GM19193 (cell line): ENCODE results near the gene RHBDL3.

Experiments
- POLR2A ChIP-seq: IDR thresholded peaks from 4 replicates; pipeline ENCODE4 v1.6.1; 2011; ENCODE audit not compliant: insufficient read depth, insufficient read length; ENCODE audit errors: extremely low read depth

Gene RHBDL3

DNA sequence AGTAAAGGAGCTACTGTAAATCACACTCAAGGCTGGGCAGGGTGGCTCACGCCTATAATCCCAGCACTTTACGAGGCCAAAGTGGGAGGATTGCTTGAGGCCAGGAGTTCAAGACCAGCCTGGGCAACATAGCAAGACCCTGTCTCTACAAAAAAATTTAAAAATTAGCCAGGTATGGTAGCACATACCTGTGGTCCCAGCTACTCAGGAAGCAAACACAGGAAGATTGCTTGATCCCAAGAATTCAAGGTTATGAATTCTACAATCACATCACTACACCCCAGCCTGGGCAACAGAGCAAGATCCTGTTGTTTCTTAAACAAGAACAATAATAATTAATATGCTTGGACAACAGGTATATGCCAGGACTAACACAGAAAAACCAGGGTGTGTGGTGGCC is 13.2 kb downstream of the RHBDL3 start:
- no peak for TF ChIP-seq POLR2A

DNA sequence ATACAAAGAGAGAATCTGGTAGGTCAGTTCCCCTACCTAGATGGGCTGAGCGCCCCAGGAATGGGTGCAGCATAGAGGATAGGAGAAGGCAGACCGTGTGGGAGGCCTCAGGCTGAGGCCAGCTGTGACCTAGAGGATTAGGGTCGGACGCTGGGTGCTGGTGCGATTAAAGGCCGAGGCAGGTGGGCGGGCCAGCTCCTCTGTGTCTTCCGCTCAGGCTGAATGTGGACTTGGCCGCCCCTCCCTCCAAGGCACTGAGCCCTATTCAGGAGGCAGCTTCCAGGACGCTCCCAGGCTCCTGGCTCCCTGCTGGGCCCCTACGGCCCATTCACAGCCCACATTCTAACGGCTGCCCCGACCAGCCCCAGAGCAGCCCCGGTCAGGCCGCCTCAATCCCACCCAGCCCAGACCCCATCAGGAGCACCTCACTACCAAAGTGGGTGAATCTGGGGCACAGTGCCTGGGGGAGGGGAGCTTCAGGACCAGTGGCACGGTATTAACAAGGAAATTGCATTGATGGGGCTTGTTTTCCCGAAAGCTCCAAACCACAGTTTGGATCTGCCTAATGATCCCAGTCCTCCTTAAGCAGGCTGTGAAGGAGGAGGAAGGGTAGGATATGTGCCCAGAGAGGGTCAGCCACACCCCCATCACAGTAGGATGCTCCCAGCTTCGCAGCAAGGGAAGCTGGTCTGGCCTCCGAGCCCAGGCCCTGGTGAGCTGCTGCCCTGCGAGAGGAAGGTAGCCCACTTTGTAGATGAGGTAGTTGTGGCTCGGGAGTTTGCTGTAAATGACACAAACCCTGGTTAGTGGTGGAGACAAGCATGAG is 14.5 kb downstream of the RHBDL3 start:
- TF ChIP-seq POLR2A, result no peak

GRCh38 chr17:32281011-32281451 is 15.4 kb downstream of the RHBDL3 start:
- TF ChIP-seq POLR2A, result no peak

GRCh38 chr17:32283745-32284201 is 18.1 kb downstream of the RHBDL3 start:
- no peak for TF ChIP-seq POLR2A

- no peak for TF ChIP-seq POLR2A
Measured at GRCh38 chr17:32285306-32285705, 19.7 kb downstream of the RHBDL3 start.

- no peak for TF ChIP-seq POLR2A
Measured at GRCh38 chr17:32285746-32286517, 20.3 kb downstream of the RHBDL3 start.

DNA sequence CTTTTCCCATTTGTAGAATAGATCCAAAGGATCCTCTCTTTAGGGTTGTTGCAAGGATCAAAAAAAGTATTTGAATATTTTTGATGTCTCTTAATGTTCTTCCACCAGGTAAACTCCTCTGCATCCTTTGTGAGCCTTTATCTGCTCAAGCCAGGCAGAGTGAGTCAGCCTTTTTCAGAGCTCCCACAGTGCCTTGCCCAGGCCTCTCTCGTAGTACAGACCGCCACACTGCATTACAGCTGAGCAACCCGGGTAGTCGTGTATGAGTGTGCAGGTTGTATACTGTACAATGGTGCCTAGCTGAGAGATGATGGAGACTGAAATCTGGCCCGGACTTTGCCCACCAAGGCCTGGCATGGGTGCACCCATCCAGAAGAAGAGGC is 20.9 kb downstream of the RHBDL3 start:
- no peak for TF ChIP-seq POLR2A

GRCh38 chr17:32287804-32288511 is 22.3 kb downstream of the RHBDL3 start:
- no peak for TF ChIP-seq POLR2A

- no peak for TF ChIP-seq POLR2A
Measured at GRCh38 chr17:32288615-32289014, 23.0 kb downstream of the RHBDL3 start.

DNA sequence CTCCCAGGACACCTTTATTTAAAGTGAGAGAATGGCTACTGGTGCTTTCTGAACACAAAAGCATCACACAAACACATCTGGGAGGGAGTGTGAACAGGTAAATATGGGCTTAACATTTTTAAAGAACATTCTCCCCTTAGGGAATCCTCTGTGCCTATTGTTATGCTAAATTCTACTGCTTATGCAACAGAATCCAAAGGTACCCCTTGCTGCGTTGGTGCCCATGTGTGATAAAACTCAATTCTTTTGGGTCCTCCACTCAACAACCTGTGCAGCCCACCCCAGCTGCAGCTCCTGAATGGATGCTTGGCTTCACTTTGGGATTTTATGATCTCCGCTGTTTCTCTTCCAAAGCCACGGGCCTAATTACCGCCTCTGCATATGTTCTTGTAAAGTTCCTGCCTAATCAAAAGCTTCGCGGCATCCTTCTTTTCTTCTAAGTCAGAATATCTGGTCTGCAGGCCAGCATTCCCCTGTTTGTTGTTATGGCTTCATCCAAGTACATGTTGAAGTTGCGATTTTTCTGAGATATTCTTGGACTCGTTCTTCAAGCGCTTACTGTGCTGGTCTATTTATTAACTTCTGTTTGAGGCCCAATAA is 23.9 kb downstream of the RHBDL3 start:
- TF ChIP-seq POLR2A, result no peak

DNA sequence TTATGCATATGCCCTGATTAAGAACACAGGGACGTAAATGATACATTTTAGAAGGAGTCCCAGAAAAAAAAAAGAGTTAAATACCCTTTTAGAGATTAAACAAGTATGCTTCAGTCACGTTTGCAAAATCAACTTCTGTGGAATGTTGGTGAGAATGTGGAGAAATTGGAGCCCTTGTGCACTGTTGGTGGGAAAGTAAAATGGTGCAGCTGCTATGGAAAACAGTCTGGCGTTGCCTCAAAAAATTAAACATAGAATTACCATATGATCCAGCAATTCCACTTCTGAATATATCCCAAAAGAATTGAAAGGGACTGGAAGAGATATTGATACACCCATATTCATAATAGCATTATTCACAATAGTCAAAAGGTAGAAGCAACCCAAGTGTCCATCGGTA is 26.5 kb downstream of the RHBDL3 start:
- no peak for TF ChIP-seq POLR2A

GRCh38 chr17:32297424-32297823 is 31.8 kb downstream of the RHBDL3 start:
- no peak for TF ChIP-seq POLR2A

GRCh38 chr17:32297860-32298259 is 32.2 kb downstream of the RHBDL3 start:
- no peak for TF ChIP-seq POLR2A

DNA sequence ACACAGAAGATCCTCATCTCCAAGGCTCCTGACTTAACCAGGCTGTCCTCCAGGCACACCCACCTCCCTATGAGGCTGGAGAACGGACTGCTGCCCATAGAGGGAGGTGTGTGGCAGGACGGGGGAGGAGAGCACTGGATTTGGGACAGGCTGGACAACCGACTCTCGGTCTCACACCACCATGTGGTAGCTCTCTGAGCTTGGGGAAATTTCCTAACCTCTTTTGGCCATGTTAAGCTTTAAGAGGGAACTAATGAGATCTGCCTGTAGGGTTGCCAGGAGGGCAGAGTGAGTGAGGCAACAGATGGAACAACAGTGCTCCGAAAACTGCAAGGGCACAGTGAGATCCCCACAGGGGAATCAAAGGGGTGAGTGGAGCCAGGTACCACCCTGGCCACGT is 32.7 kb downstream of the RHBDL3 start:
- TF ChIP-seq POLR2A, result no peak
